ENCODE measurements around the gene CWC15.
"Not testable (repeated sequence)": the region's sequence is repeated elsewhere in the genome, so short reads cannot be mapped to it uniquely, and the experiment has no call there.

Gene CWC15

GRCh38 chr11:94948070-94948617, 25.2 kb downstream of the CWC15 start:
- H3K4me1 ChIP-seq (ENCODE audit: insufficient read depth, low read length), result no peaks in the 10 kb centered on the region
- H3K27ac ChIP-seq (ENCODE audit: low read length), result no peak overlapping the region
- H3K9me3 ChIP-seq (ENCODE audit: insufficient read depth, low read depth, low read length), result no peaks in the 10 kb centered on the region
- H3K27me3 ChIP-seq (ENCODE audit: insufficient read depth, low read length), result no peaks in the 10 kb centered on the region; the same call in 1 of the 2 replicates
- no peak overlapping the region for H3K4me3 ChIP-seq (ENCODE audit: low read length)
- no peaks in the 10 kb centered on the region for H3K36me3 ChIP-seq (ENCODE audit: insufficient read depth, low read depth, low read length)
- no peak overlapping the region for H3K9ac ChIP-seq (ENCODE audit: low read depth, low read length)

GRCh38 chr11:94946812-94947211, 26.5 kb downstream of the CWC15 start:
- no peak overlapping the region for H3K9ac ChIP-seq (ENCODE audit: low read depth, low read length)
- no peaks in the 10 kb centered on the region; the same call in 1 of the 2 replicates for H3K27me3 ChIP-seq (ENCODE audit: insufficient read depth, low read length)
- no peaks in the 10 kb centered on the region for H3K36me3 ChIP-seq (ENCODE audit: insufficient read depth, low read depth, low read length)
- H3K4me1 ChIP-seq (ENCODE audit: insufficient read depth, low read length), result no peaks in the 10 kb centered on the region
- no peak overlapping the region for H3K27ac ChIP-seq (ENCODE audit: low read length)
- H3K9me3 ChIP-seq (ENCODE audit: insufficient read depth, low read depth, low read length), result no peaks in the 10 kb centered on the region
- no peak overlapping the region for H3K4me3 ChIP-seq (ENCODE audit: low read length)

- H3K27ac ChIP-seq (ENCODE audit: low read length), result no peak overlapping the region
- no peaks in the 10 kb centered on the region for H3K36me3 ChIP-seq (ENCODE audit: insufficient read depth, low read depth, low read length)
- H3K4me3 ChIP-seq (ENCODE audit: low read length), result no peak overlapping the region
- H3K27me3 ChIP-seq (ENCODE audit: insufficient read depth, low read length), result no peaks in the 10 kb centered on the region
- H3K4me1 ChIP-seq (ENCODE audit: insufficient read depth, low read length), result 0 out of 2 replicates have a peak, but pooled peaks cover 3% of the 10 kb centered on the region
- H3K9me3 ChIP-seq (ENCODE audit: insufficient read depth, low read depth, low read length), result no peaks in the 10 kb centered on the region
- no peak overlapping the region for H3K9ac ChIP-seq (ENCODE audit: low read depth, low read length)
Measured at GRCh38 chr11:94941131-94941530, 32.2 kb downstream of the CWC15 start.

GRCh38 chr11:94939346-94939745, 34.0 kb downstream of the CWC15 start:
- no peaks in the 10 kb centered on the region for H3K36me3 ChIP-seq (ENCODE audit: insufficient read depth, low read depth, low read length)
- peaks cover 13% of the 10 kb centered on the region; the same call in 1 of the 2 replicates for H3K4me1 ChIP-seq (ENCODE audit: insufficient read depth, low read length)
- H3K27ac ChIP-seq (ENCODE audit: low read length), result no peak overlapping the region
- no peak overlapping the region for H3K4me3 ChIP-seq (ENCODE audit: low read length)
- H3K9me3 ChIP-seq (ENCODE audit: insufficient read depth, low read depth, low read length), result no peaks in the 10 kb centered on the region
- H3K27me3 ChIP-seq (ENCODE audit: insufficient read depth, low read length), result no peaks in the 10 kb centered on the region
- no peak overlapping the region for H3K9ac ChIP-seq (ENCODE audit: low read depth, low read length)

GRCh38 chr11:94938095-94939055, 35.0 kb downstream of the CWC15 start:
- H3K27me3 ChIP-seq (ENCODE audit: insufficient read depth, low read length), result no peaks in the 10 kb centered on the region
- H3K9me3 ChIP-seq (ENCODE audit: insufficient read depth, low read depth, low read length), result no peaks in the 10 kb centered on the region
- H3K4me3 ChIP-seq (ENCODE audit: low read length), result no peak overlapping the region
- H3K36me3 ChIP-seq (ENCODE audit: insufficient read depth, low read depth, low read length), result no peaks in the 10 kb centered on the region
- H3K9ac ChIP-seq (ENCODE audit: low read depth, low read length), result no peak overlapping the region
- H3K27ac ChIP-seq (ENCODE audit: low read length), result no peak overlapping the region
- H3K4me1 ChIP-seq (ENCODE audit: insufficient read depth, low read length), result peaks cover 16% of the 10 kb centered on the region; the same call in 1 of the 2 replicates

GRCh38 chr11:94934846-94935245, 38.5 kb downstream of the CWC15 start:
- no peak overlapping the region for H3K4me3 ChIP-seq (ENCODE audit: low read length)
- no peaks in the 10 kb centered on the region for H3K36me3 ChIP-seq (ENCODE audit: insufficient read depth, low read depth, low read length)
- no peaks in the 10 kb centered on the region for H3K27me3 ChIP-seq (ENCODE audit: insufficient read depth, low read length)
- H3K27ac ChIP-seq (ENCODE audit: low read length), result no peak overlapping the region
- peaks cover 13% of the 10 kb centered on the region; the same call in 1 of the 2 replicates for H3K4me1 ChIP-seq (ENCODE audit: insufficient read depth, low read length)
- H3K9me3 ChIP-seq (ENCODE audit: insufficient read depth, low read depth, low read length), result no peaks in the 10 kb centered on the region
- no peak overlapping the region for H3K9ac ChIP-seq (ENCODE audit: low read depth, low read length)

GRCh38 chr11:94934362-94934761, 39.0 kb downstream of the CWC15 start:
- Histone ChIP-seq H3K9ac (ENCODE audit: low read depth, low read length) (no peak overlapping the region), H3K4me1 (ENCODE audit: insufficient read depth, low read length) (peaks cover 13% of the 10 kb centered on the region; the same call in 1 of the 2 replicates), H3K27ac (ENCODE audit: low read length) (no peak overlapping the region)

GRCh38 chr11:94933223-94934130, 39.9 kb downstream of the CWC15 start:
- Histone ChIP-seq H3K27ac (ENCODE audit: low read length) (no peak overlapping the region), H3K9me3 (ENCODE audit: insufficient read depth, low read depth, low read length) (no peaks in the 10 kb centered on the region), H3K4me3 (ENCODE audit: low read length) (no peak overlapping the region), H3K9ac (ENCODE audit: low read depth, low read length) (no peak overlapping the region), H3K4me1 (ENCODE audit: insufficient read depth, low read length) (peaks cover 13% of the 10 kb centered on the region; the same call in 1 of the 2 replicates), H3K27me3 (ENCODE audit: insufficient read depth, low read length) (no peaks in the 10 kb centered on the region), H3K36me3 (ENCODE audit: insufficient read depth, low read depth, low read length) (no peaks in the 10 kb centered on the region)

More at GRCh38 chr11:94934362-94934761, 39.0 kb downstream of the CWC15 start:
- Histone ChIP-seq H3K36me3 (ENCODE audit: insufficient read depth, low read depth, low read length) (no peaks in the 10 kb centered on the region), H3K4me3 (ENCODE audit: low read length) (no peak overlapping the region), H3K27me3 (ENCODE audit: insufficient read depth, low read length) (no peaks in the 10 kb centered on the region), H3K9me3 (ENCODE audit: insufficient read depth, low read depth, low read length) (no peaks in the 10 kb centered on the region)

- H3K36me3 ChIP-seq (ENCODE audit: insufficient read depth, low read depth, low read length), result no peaks in the 10 kb centered on the region
- no peaks in the 10 kb centered on the region for H3K27me3 ChIP-seq (ENCODE audit: insufficient read depth, low read length)
- H3K9me3 ChIP-seq (ENCODE audit: insufficient read depth, low read depth, low read length), result no peaks in the 10 kb centered on the region
- no peak overlapping the region for H3K9ac ChIP-seq (ENCODE audit: low read depth, low read length)
- H3K27ac ChIP-seq (ENCODE audit: low read length), result no peak overlapping the region
- no peak overlapping the region for H3K4me3 ChIP-seq (ENCODE audit: low read length)
- H3K4me1 ChIP-seq (ENCODE audit: insufficient read depth, low read length), result peaks cover 13% of the 10 kb centered on the region; the same call in 1 of the 2 replicates
Measured at GRCh38 chr11:94932503-94932902, 40.9 kb downstream of the CWC15 start.

GRCh38 chr11:94932072-94932471, 41.3 kb downstream of the CWC15 start:
- not testable (repeated sequence) for H3K9ac ChIP-seq (ENCODE audit: low read depth, low read length); H3K36me3 ChIP-seq (ENCODE audit: insufficient read depth, low read depth, low read length); H3K27me3 ChIP-seq (ENCODE audit: insufficient read depth, low read length); H3K9me3 ChIP-seq (ENCODE audit: insufficient read depth, low read depth, low read length); H3K27ac ChIP-seq (ENCODE audit: low read length); H3K4me3 ChIP-seq (ENCODE audit: low read length)
- peaks cover 13% of the 10 kb centered on the region; the same call in 1 of the 2 replicates for H3K4me1 ChIP-seq (ENCODE audit: insufficient read depth, low read length)
